CD4-positive, alpha-beta T cell treated with Interleukin-15 for 1 hour (primary cell): ENCODE results near the gene HIRIP3.
"Not testable (repeated sequence)": the region's sequence is repeated elsewhere in the genome, so short reads cannot be mapped to it uniquely, and the experiment has no call there.

Experiments used
- DNase-seq: peaks from one replicate; pipeline ENCODE4 v3.0.0-alpha.2; 2020

The HIRIP3 gene

DNA sequence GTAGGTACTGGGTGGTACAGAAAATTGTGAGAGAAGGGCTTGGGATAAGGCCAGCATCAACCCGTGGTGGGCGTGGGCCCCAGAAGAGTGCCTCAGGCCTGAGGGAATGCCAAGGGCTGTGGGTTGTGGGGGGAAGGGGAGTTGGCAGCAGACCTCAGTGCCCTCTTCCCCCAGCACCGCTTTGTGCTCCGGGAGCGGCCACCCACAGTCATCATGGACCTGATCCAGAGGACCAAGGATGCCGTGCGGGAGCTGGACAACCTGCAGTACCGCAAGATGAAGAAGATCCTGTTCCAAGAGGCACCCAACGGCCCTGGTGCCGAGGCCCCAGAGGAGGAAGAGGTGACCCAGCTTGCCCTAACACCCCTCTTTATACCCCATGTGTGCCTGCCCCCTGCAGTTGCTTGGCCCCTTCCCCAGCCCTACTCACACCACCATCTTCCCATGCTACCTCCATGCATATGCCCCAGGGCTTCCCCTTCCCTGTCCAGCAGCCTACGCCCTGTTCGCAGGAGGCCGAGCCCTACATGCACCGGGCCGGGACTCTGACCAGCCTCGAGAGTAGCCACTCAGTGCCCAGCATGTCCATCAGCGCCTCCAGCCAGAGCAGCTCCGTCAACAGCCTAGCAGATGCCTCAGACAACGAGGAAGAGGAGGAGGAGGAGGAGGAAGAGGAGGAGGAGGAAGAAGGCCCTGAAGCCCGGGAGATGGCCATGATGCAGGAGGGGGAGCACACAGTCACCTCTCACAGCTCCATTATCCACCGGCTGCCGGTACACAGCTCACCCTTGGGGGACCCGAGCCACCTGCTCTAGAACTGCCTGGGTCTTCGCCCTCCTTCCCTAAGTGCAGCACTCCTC, 12.6 kb downstream of the HIRIP3 start:
- no peak for DNase-seq

DNA sequence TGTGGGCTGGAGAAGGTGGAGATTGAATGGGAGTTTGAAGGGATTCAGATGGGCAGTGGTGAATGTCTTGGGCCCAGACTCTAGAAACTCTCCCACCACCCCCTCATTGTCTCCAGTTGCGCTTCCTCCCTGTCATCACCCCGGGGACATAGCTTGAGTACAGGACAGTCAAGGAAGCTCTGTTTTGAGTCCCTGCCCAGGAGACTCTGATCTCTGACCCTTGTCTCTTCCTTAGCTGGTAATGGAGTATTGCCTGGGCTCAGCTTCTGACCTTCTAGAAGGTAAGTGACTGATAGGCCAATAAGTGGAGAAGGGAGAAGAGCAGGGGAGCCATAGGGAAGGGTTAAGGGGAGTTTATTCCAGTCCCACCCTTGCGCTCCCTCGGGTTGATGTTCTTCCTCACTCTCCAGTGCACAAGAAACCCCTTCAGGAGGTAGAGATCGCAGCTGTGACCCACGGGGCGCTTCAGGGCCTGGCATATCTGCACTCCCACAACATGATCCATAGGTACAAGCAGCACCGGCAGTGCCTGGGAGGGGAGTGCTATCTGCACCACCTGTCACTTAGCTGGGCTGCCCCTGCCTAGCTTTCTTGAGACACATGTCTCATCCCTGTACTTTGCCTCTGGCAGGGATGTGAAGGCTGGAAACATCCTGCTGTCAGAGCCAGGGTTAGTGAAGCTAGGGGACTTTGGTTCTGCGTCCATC, 16.7 kb downstream of the HIRIP3 start:
- no peak for DNase-seq

DNA sequence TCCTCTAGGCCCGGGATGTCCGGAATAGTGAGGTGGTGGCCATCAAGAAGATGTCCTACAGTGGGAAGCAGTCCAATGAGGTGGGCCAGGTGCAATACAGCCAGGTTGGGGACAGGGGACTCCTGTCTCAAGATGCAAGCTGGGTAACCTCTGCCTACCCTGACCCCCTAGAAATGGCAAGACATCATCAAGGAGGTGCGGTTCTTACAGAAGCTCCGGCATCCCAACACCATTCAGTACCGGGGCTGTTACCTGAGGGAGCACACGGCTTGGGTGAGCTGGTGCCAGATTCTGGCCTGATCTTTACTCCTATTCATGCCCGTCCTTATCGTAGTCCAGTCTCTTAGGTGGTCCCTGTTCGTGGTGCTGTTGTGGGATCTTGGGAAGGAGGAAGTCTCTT, 17.3 kb downstream of the HIRIP3 start:
- DNase-seq, result no peak

DNA sequence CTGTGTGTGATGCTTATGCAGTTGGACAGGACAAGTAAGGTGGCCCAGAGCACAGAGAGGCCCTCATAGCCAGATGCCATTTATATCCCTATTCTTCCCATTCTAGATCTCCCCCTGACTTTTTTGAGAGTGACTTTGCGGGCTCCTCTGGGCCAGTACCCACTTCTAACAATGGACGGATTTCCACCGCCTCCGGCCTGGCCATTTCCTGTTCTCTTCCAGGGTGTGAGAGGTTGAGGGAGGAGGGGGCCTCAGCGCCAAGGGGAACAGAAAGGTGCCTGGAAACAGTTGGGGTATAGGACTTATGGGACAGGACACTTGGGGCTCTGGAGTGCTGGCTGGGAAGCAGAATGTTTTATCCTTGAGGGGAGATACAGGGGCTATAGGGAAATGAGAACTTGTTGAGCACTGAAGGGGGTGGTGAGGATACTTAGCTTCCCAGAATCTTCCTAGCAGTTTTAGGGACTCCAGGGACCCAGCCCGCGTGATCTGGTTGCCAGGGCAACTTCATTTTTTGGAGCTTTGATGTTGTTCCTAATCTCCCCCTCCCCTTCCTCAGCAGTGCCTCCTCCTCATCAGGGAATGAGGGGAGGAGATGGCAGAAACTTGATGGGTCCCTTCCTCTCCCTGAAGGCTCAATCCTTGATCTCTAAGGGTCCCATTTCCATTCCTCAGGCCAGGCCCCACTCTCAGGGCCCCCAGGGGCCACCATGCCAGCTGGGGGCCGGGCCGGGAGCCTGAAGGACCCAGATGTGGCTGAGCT, 18.2 kb downstream of the HIRIP3 start:
- no peak for DNase-seq

DNA sequence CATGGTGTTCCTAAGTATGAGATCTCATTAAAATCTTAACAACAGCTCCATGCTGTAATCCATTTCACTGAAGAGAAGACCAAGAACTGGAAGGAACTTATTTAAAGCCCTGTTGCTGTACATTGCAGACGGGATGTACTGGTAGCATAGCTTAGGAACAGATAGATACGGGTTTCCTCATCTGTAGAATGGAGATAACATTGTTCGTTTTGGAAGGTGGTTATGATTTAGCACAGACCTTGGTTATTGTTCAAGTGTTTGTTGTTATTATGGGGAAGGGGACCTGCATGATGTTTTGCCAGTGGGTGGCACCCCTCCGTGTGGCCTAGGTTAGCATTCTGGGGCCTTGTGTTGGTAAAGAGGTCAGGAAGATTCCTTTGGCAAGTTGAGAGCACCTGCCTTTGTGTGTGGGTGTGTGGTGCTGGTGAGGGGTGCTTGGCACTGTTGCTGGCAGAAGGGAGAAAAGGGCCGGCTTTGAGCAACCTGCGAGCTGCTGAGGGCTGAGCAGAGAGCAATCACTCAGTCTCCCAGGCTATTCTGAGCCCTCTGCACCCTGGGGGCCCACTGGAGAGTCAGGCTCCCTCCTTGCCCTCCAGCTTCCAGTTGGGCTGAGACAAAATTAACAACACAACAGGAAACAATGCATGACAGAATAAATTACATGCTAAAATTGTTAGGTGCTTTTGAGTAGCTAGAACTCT, 19.5 kb downstream of the HIRIP3 start:
- no peak for DNase-seq

DNA sequence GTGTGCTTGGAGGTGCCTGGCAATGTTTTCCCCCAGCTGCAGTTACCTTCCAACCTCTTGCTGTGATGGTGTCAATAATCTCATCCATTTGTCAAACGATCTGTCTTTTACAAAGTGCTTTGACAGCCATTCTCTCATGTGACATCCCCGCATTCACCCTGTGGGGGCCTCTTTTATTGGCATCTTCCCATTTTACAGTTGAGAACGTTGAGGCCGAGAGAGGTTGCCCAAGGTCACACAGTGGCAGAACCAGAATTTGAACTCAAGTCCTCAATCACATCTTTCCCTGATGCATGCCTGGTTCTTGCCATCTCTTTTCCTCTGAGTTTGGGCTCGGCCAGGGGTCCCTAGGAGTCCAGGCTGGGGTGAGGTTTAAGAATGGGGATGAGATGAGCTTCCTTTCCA, 20.3 kb downstream of the HIRIP3 start:
- no peak for DNase-seq

DNA sequence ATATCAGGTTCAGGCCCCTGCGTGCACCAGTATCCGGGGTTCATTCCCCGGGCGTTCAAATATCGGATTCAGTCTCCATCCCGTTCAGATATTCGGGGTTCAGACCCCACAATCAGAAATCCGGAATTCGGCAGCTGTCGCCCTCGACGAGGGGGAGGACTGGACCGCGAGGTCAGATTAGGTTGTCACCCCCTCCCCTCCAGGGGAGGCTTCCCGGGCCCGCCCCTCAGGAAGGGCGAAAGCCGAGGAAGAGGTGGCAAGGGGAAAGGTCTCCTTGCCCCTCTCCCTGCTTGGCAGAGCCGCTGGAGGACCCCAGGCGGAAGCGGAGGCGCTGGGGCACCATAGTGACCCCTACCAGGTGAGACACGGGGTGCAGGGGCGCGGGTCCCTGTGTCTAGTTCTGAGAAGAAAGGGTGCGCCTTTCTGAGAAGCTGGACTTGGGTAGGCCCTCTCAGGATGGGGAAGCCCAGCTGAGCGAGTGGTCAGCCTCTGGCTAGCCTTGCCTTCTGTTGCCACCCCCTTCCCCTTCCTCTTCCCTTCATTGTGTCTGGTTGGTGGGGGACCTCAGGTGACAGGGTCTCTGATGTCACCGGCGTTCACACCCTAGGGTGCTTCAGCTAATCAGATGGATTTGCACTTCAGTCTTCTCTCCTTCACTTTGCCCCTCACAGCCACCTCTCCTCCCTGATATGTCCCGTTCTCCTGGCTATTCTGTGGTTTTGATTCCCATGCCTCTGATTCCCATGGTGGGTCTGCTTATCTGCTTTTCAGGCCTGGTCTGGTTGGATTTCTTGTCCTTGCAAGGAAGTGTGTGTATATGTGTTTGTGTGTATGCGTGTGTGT, 20.9 kb downstream of the HIRIP3 start:
- peak; percentile 40 for DNase-seq

DNA sequence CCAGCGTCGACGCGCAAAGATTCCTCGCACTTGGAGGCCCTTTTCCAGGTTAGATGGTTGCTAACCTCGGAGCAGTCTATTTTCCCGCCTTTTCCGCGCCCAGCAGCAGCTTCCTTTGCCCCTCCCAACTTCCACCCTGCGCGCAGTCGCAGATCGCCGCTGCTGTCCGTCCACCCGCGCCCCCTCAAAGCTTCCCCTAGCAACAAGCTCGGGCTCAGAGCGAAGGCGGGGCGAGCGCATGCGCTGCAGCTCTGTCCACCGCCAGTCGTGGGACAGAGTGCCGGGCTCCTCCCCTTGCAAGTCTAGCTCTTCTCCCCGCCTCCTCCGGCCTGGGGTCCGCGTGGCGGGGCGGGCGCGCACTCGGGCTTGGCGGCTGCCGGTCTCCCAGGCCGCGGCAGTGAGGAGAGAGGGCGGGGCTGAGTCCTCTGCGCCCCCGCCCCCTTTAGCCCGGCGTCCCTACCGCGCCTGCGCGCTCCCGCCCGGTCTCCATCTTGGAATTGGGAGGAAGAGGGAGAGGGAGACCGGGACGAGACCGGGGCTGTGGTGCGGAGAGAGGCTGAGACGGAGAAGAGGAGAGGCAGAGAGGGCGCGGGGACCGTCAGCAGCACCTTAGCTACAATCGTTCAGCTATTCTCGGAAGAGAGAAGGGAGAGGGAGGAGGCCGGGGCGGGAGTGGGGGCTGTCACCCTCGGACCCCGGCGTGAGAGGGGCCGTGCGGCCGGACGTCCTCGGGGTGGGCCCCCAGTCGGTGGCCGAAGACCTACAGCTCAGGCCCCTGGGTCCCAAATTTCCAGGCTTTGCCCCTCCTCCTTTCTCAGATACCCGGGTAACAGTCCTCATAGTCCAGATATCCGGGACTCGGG, 21.8 kb downstream of the HIRIP3 start, which contains the start of gene TAOK2:
Gene TAOK2 (plus strand): TSS at position 485 of the 863 bp plus-strand sequence. CDS start 3,905 bp downstream, outside the sequence.
- DNase-seq, result peak; percentile 99

DNA sequence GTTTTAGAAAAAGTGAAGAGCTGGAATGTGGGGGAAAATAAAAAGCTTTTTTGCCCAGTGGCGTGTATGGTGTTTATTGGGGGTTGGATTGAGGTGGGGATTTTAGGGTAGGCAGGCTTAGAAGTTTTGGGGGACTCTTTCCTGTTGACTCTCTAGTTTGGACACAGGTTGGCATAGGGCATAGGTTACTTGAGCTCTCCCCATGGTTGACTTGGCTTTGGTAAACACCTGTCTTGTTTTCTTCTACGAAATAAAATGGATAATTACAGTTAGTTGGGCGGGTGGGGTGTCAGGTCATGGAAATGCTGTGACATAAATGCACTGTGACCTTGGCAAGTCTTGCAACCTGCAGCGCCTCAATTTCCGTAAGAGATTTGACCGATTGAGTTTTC, 22.4 kb downstream of the HIRIP3 start:
- no peak for DNase-seq

DNA sequence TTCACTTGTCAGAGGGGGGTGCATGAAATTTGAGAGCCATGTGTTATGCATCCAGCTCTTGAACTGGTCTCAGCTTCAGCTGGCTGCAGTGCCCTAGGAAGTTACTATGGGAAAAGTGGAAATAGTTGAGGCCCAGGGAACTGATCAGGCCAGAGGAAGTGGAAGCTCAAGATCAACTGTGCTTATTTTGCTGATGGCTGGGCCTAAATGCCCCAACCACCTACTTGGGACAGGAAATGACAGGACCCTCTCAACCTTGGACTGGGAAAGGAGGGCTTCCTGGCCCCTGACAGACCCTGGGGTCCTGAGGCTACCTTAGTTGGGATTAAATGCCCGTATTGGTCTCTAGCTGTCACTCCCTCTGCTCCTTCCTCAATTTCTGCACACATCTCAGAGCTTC, 22.9 kb downstream of the HIRIP3 start:
- no peak for DNase-seq

DNA sequence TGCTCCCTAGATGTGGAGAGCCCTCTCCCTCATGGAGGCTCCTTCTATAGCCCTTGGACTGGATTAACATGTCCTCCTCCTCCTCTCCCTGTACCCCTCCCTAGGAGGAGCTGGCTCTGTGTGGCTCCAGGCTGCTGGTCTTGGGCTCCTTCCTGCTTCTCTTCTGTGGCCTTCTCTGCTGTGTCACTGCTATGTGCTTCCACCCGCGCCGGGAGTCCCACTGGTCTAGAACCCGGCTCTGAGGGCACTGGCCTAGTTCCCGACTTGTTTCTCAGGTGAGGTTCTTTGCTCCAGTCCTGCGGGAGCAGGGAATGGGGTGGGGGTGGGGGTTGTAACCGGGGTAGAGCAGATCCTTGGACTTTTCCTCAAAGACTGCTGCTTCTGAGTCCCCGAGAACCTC, 24.1 kb downstream of the HIRIP3 start:
- no peak for DNase-seq

DNA sequence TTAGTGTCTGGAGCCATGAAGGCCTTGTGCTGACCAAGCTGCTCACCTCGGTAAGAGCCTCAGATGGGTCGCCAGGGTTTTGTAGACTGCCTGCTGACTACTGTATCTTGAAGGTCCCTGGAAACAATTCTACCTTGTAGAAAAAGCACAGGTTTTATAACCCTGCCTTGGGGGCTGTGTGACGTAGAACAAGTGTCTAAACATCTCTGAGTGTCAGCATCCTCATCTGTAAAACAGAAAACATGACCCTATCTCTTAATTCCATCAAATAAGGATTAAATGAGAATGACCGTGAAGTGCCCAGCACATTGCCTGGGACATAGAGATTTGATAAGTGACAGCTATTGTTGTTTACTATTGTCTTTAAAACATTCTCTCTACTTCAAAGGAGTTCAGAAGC, 27.2 kb downstream of the HIRIP3 start:
- no peak for DNase-seq

DNA sequence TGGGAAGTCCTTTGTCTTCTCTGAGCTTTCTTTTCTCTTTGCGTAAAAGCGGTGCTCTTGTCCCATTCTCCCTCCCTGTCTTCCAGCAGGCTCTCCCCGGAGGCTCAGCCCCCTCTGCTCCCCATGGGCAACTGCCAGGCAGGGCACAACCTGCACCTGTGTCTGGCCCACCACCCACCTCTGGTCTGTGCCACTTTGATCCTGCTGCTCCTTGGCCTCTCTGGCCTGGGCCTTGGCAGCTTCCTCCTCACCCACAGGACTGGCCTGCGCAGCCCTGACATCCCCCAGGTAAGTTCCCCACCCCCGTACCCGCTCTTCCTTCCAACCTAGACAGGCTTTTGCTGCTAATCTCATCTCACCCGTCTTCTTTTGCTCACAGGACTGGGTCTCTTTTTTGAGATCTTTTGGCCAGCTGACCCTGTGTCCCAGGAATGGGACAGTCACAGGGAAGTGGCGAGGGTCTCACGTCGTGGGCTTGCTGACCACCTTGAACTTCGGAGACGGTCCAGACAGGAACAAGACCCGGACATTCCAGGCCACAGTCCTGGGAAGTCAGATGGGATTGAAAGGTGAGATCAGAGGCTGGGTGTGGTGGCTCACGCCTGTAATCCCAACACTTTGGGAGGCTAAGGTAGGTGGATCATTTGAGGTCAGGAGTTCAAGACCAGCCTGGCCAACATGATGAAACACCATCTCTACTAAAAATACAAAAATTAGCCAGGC, 32.2 kb downstream of the HIRIP3 start:
- DNase-seq, result no peak

DNA sequence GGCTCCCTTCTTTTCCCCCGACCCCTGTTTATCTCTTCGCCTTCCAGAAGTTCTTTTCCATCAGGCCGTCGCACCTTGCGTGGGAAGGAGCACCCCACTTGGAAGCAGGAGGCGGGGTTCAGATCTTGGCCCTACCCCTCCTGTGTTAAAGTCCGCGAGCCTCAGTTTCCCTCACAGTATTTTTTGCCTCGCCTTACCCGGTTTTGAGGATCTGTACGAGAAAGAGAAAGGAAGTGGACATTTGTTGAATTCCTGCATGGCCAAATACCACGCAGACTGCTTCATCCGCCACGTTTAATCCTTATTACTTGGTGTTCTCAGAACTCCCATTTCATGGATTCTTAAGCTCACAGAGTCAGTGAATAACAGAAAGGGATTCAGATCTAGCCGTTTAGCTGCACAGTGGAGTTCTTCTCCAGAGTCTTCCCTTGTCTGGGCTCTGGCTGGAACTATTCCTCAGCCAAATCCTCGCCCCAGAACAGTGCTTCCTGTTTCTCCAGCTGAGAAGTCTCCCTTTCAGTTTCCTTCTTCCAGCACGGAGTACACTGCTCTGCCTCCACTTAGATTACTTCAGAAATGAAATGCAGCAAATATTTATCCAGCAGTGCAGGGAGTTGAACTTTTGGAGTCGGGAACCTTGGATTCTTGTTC, 32.9 kb downstream of the HIRIP3 start:
- no peak for DNase-seq

DNA sequence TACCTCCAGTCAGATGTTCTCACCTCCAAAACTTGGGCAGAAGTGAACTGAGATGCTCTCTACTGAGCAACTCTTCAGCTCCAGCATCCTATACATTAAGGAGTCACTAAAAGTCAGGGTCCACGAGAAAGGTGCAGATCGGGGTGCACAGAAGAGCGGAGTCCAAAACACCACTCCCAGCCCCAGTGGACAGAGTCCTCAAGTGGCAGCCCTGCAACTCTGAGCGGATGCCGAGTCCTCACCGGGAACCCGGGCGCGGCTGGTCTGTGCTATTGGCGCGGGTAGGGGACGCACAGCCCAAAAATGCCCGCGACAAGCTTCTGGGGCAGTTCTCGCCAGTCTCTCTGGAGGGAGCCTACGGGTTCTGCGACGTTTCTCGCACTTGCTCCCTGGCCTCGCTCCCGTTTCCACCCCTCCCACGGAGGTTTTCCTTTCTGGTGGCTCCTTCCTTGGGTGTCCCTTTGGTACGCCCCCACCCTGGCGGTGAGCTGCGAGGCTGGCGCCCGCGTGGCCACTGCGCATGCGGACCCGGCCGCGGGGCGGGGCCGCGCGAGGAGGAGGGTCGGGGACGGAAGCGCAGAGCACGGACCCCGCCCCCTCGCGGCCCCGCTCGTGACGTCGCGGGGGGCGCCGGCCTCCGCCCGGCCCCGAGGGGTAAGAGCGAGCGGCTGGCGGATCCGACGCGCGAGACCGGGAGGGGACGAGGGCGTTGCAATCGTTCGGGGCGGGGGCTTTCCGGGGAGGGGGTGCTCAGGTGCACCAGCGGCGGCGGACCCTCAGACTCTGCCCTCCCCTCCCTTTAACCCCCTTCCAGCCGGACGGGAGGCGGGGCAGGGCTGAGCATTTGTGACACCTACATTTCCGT, 33.7 kb downstream of the HIRIP3 start, which contains the start of gene TMEM219:
Gene TMEM219 (plus strand): TSS at position 601 of the 865 bp plus-strand sequence. CDS start 1,065 bp downstream, outside the sequence.
- DNase-seq, result peak; percentile 93

DNA sequence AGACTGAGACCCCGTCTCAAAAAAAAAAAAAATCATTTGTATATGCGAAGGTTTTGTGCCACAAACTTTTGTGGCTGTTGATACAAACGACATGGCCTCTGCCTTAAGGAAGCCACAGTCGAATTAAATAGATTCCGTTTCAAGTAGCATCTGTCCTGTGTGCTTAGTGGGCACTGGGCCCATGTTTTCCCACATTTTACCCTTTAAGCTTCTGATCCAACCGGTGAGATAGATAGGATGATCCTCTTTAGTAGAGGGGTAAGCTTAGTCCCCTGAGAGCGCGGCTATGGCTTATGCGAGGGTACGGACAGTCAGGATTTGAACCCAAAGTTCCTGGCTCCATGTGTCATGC, 34.3 kb downstream of the HIRIP3 start:
- no peak for DNase-seq

DNA sequence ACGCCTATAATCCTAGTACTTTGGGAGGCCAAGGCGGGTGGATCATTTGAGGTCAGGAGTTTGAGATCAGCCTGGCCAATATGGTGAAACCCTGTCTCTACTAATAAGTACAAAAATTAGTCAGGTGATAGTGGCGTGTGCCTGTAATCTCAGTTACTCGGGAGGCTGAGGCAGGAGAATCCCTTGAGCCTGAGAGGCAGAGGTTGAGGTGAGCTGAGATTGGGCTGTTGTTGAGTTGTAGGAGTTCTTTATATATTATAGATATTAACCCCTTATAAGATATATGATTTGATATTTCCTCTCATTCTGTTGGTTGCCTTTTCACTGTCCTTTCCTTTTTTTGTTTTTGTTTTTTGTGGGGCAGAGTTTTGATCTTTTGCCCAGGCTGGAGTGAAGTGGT, 35.6 kb downstream of the HIRIP3 start:
- not testable (repeated sequence) for DNase-seq

DNA sequence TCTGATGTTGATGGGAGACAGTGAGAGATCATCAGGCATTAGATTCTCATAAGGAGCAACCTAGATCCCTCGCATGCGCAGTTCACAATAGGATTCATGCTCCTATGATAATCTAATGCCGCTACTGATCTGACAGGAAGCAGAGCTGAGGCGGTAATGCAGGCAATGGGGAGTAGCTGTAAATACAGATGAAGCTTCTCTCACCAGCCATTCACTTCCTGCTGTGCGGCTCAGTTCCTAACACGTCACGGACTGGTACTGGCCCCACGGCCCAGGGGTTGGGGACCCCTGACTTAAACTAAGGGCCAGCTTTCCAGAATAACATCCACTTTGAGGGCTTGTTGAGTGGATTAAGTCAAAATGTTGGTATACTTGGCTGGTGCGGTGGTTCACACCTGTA, 36.1 kb downstream of the HIRIP3 start:
- DNase-seq, result no peak

DNA sequence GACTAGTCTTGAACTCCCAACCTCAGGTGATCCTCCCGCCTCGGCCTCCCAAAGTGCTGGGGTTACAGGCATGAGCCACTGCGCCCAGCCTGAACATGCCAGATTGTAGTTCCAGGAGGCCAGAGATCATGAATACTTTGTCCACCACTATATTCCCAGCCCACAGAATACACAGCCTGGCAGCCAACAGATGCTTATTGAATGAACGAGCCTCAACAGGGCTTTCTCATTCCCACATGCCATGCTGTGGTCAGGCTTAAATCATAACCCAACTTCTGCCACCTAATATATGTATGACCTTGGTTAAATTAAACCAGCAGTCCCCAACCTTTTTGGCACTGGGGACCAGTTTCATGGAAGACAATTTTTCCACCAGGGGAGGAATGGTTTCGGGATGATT, 36.7 kb downstream of the HIRIP3 start:
- DNase-seq, result no peak
